K562 treated with DMSO at 1 percent for 12 hours (cell line): ENCODE measurements around the gene TGFBI. TPM values are rescaled to one million over a fixed set of nuclear protein-coding genes. Genes with fewer than 3 reads are reported as not detected.

ENCODE experiments used
- total RNA-seq: library from RNA; unstranded; fragments of 300-600 nt; gene quantifications from 2 replicates; pipeline ENCODE4 v1.2.3, GENCODE V29; 2022; ENCODE audit not compliant: insufficient read depth

The TGFBI gene
- total RNA-seq = 1.1 TPM in 1 of 2 replicates, not detected in the other

DNA sequence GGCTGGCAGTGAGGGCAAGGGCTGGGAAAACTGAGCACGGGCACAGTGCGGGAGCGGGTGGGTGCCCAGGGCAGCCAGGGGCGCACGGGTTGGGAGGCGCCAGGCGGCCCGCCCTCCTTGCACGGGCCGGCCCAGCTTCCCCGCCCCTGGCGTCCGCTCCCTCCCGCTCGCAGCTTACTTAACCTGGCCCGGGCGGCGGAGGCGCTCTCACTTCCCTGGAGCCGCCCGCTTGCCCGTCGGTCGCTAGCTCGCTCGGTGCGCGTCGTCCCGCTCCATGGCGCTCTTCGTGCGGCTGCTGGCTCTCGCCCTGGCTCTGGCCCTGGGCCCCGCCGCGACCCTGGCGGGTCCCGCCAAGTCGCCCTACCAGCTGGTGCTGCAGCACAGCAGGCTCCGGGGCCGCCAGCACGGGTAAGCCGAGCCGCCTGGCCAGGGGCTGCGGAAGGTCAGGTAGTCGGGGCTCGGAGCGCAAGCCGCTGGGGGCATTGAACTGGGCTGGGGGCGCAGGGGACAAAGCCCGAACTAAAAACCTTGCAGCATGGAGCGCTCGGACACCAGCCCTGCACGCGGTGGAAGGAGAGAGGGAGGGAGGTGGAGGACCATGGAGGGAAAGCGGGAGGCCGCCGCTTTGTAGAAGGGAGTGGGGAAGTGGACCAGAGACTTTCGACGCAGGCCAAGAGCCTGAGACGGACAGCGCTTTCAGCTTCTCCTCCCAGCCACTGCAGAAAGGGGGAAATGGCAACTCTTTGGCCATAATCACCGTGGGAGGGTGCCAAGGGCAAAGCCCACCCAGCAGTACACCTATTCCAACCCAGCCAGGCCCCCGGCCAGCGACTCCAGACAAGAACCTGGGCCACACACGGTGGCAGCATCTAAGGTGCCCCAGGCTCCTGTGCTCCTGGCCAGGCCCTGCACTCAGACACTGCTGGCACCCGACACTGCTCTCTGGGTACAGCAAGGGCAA lies at the start of gene TGFBI:
TGFBI (plus strand) TSS at position 207 of the 961 bp plus-strand sequence; CDS start at position 275, 68 bp downstream.

Other genes with a start within 250 kb of the TGFBI start
- 0.47 TPM in 1 of 2 replicates, not detected in the other for gene SLC25A48, start 194.3 kb upstream of the TGFBI start, total RNA-seq
- not detected in 2 replicates for gene IL9, start 133.1 kb upstream of the TGFBI start, total RNA-seq
- not detected in 2 replicates for gene LECT2, start 74.0 kb upstream of the TGFBI start, total RNA-seq
- gene SMAD5, start 103.9 kb downstream of the TGFBI start, total RNA-seq = 4.9 and 25.1 TPM in 2 replicates
- not detected in 2 replicates for gene SMIM32, start 164.2 kb downstream of the TGFBI start, total RNA-seq